GM12878 (cell line): ENCODE measurements around the gene CERK. TPM values are rescaled to one million over a fixed set of nuclear protein-coding genes. Genes with fewer than 3 reads are reported as not detected.

Source experiments
- ATAC-seq: fragments of 200-7000 bp; cut with Tn5 transposase; 3 replicates; pipeline ENCODE4 v1.9.1; 2020; ENCODE audit warnings: mild to moderate bottlenecking, moderate library complexity
- BruUV-seq: library from RNA; stranded (reverse); fragments of 400-500 nt; replicated peaks from 2 replicates; lab custom pipeline; 2021; lab: Mats Ljungman, UMichigan
- CTCF ChIA-PET: fragments of 300-600 bp; sonication (Branson Sonifier 250); formaldehyde crosslinking; extraction: SDS; loops from one replicate; lab custom pipeline; 2021; ENCODE audit warnings: inconsistent platforms; lab: Yijun Ruan, JAX
- POLR2A ChIA-PET: fragments of 350-600 bp; formaldehyde crosslinking; extraction: SDS; loops from one replicate; lab custom pipeline; 2021; ENCODE audit warnings: inconsistent platforms; lab: Charles Lee
- RAD21 ChIA-PET: fragments of 300-600 bp; sonication (Branson Sonifier 250); formaldehyde crosslinking; loops from one replicate; lab custom pipeline; 2023; ENCODE audit warnings: antibody characterized with exemption; ENCODE audit not compliant: unreplicated experiment; lab: Charles Lee
- SMC1A ChIA-PET: fragments of 300-600 bp; sonication (Branson Sonifier 250); formaldehyde crosslinking; loops from one replicate; lab custom pipeline; 2023; ENCODE audit not compliant: unreplicated experiment, uncharacterized antibody; lab: Charles Lee
- DNase-seq: peaks from one replicate; pipeline ENCODE4 v3.0.0-alpha.2; 2011; ENCODE audit warnings: low read depth, low spot score
- FAIRE-seq: peaks from 3 replicates; lab custom pipeline; 2011; peaks lifted over from hg19 to GRCh38; lab: Jason Lieb, UNC
- H2AFZ ChIP-seq: 2 replicates; pipeline ENCODE4 v1.6.0; 2011; ENCODE audit warnings: low read depth, low read length, control low read depth; ENCODE audit not compliant: control insufficient read depth
- H3K27ac ChIP-seq: 2 replicates; pipeline ENCODE4 v1.5.1; 2011; ENCODE audit warnings: control low read depth; ENCODE audit not compliant: control insufficient read depth, insufficient read depth
- H3K27me3 ChIP-seq, 2 experiments: replicated peaks in 1 of 2; 2 replicates each; pipeline versions ENCODE4 v1.6.0 to v1.6.1; 2011; ENCODE audit warnings: low read length in 1 of 2; ENCODE audit not compliant: control insufficient read depth in 2 of 2, insufficient read depth in 2 of 2
- H3K36me3 ChIP-seq, 2 experiments: 2 replicates each; pipeline ENCODE4 v1.5.1; 2011; ENCODE audit warnings: low read length in 1 of 2; ENCODE audit not compliant: control insufficient read depth in 2 of 2, insufficient read depth in 2 of 2
- H3K4me1 ChIP-seq: 2 replicates; pipeline ENCODE4 v1.6.1; 2011; ENCODE audit warnings: mild to moderate bottlenecking, low read length, moderate library complexity, mixed read lengths; ENCODE audit not compliant: control insufficient read depth, insufficient read depth
- H3K4me2 ChIP-seq: 2 replicates; pipeline ENCODE4 v1.6.0; 2011; ENCODE audit warnings: control low read depth; ENCODE audit not compliant: control insufficient read depth, insufficient read depth
- H3K4me3 ChIP-seq: fragments of 200-600 bp; sonication (generic); 2 replicates; pipeline ENCODE4 v1.5.1; 2016
- H3K79me2 ChIP-seq: 2 replicates; pipeline ENCODE4 v1.6.0; 2011; ENCODE audit warnings: low read length; ENCODE audit not compliant: control insufficient read depth, insufficient read depth
- H3K9ac ChIP-seq: 2 replicates; pipeline ENCODE4 v1.8.0; 2011; ENCODE audit warnings: low read length, control low read depth, mixed read lengths; ENCODE audit not compliant: control insufficient read depth, insufficient read depth
- H3K9me3 ChIP-seq: replicated peaks from 3 replicates; pipeline ENCODE4 v1.5.1; 2011; ENCODE audit warnings: mild to moderate bottlenecking, low read length; ENCODE audit not compliant: control insufficient read depth, insufficient read depth
- H4K20me1 ChIP-seq: 2 replicates; pipeline ENCODE4 v1.6.0; 2011; ENCODE audit not compliant: control insufficient read depth, insufficient read depth
- BACH1 ChIP-seq: fragments of 450-650 bp; IDR thresholded peaks from 2 replicates; pipeline ENCODE4 v1.6.1; 2017; ENCODE audit warnings: mild to moderate bottlenecking, borderline replicate concordance
- CHD2 ChIP-seq: IDR thresholded peaks from 2 replicates; pipeline ENCODE4 v1.6.1; 2011; ENCODE audit warnings: low read depth, low read length, improper control_type of control experiment, borderline replicate concordance
- CREB1 ChIP-seq: IDR thresholded peaks from 2 replicates; pipeline ENCODE4 v1.6.1; 2012; ENCODE audit warnings: low read depth, mild to moderate bottlenecking, inconsistent platforms
- EED ChIP-seq: sonication (generic); IDR thresholded peaks from 2 replicates; pipeline ENCODE4 v1.6.1; 2016; ENCODE audit warnings: antibody characterized with exemption, low read depth
- EP300 ChIP-seq, 2 experiments: fragments of 150-350 bp in 1 of 2; IDR thresholded peaks; 2 replicates each; pipeline ENCODE4 v1.6.1; 2011 to 2012; ENCODE audit warnings: low read depth in 2 of 2, low read length in 2 of 2, borderline replicate concordance in 1 of 2, improper control_type of control experiment in 1 of 2, inconsistent platforms in 1 of 2; ENCODE audit not compliant: control insufficient read depth in 1 of 2
- EZH2 ChIP-seq: IDR thresholded peaks from 2 replicates; pipeline ENCODE4 v1.6.1; 2012; ENCODE audit warnings: low read depth, mild to moderate bottlenecking, control low read depth, inconsistent platforms, low read length, borderline replicate concordance; ENCODE audit not compliant: control insufficient read depth
- GABPA ChIP-seq: IDR thresholded peaks from 2 replicates; pipeline ENCODE4 v1.6.1; 2014; ENCODE audit warnings: antibody characterized with exemption, low read depth, mild to moderate bottlenecking, inconsistent platforms
- NRF1 ChIP-seq: conservative IDR thresholded peaks from 2 replicates; pipeline ENCODE4 v1.6.1; 2011; ENCODE audit warnings: mild to moderate bottlenecking, low read depth, low read length, improper control_type of control experiment
- PAX5 ChIP-seq: IDR thresholded peaks from 2 replicates; pipeline ENCODE4 v1.6.1; 2011; ENCODE audit warnings: low read depth, low read length, borderline replicate concordance
- PAX8 ChIP-seq: fragments of 450-650 bp; IDR thresholded peaks from 2 replicates; pipeline ENCODE4 v1.6.1; 2017; ENCODE audit warnings: mild to moderate bottlenecking, moderate library complexity
- PML ChIP-seq: IDR thresholded peaks from 2 replicates; pipeline ENCODE4 v1.6.1; 2012; ENCODE audit warnings: low read length, inconsistent platforms
- RAD21 ChIP-seq: IDR thresholded peaks from 2 replicates; pipeline ENCODE4 v1.6.1; 2011; ENCODE audit warnings: mild to moderate bottlenecking, low read depth, low read length, moderate library complexity; ENCODE audit not compliant: insufficient read depth
- RAD51 ChIP-seq: fragments of 450-650 bp; IDR thresholded peaks from 2 replicates; pipeline ENCODE4 v1.6.1; 2016; ENCODE audit warnings: moderate library complexity, mild to moderate bottlenecking, inconsistent platforms
- ZZZ3 ChIP-seq: IDR thresholded peaks from 2 replicates; pipeline ENCODE4 v1.6.1; 2011; ENCODE audit warnings: low read depth; ENCODE audit not compliant: control insufficient read depth, insufficient read length
- WGBS: methylation state at CpG from one replicate; pipeline ENCODE4 v1.1.6; 2016; ENCODE audit warnings: low lambda C conversion rate; ENCODE audit not compliant: insufficient replicate concordance, insufficient coverage; ENCODE audit errors: missing lambda C conversion rate; 5-methylcytosine and 5-hydroxymethylcytosine counted together
- in situ Hi-C: fragments of 300-500 bp; cut with MboI; formaldehyde crosslinking; loops from 9 replicates; pipeline ENCODE4 v1.14.3; 2018; ENCODE audit warnings: mixed read lengths
- intact Hi-C: fragments of 100-400 bp; cut with micrococcal nuclease; formaldehyde crosslinking; loops from one replicate; pipeline ENCODE4 v1.14.2; 2022; ENCODE audit not compliant: unreplicated experiment
- polyA plus RNA-seq, 11 experiments: library from polyadenylated mRNA; depleted of rRNA in 4 of 11; unstranded in 6 of 11; stranded (reverse) in 5 of 11; fragments of >200 nt; fragmentation: Nextera tagmentation in 4 of 11; fragmentation: Illumina TruSeq in 1 of 11; extraction: Ambion mirVana in 4 of 11; extraction: Trizol in 1 of 11; gene quantifications; 1 replicate in 1 of 11; 2 replicates in 10 of 11; pipeline versions ENCODE4 v1.2.1 to v1.2.3, GENCODE V29; 2011 to 2016; ENCODE audit warnings: inconsistent platforms in 2 of 11, missing spikeins in 2 of 11, low read depth in 1 of 11
- total RNA-seq, 4 experiments: library from RNA; depleted of rRNA in 3 of 4; stranded (reverse); fragments of >200 nt in 3 of 4; fragmentation: Illumina TruSeq in 1 of 4; extraction: Trizol in 1 of 4; gene quantifications; 2 replicates each; pipeline versions ENCODE4 v1.2.1 to v1.2.3, GENCODE V29; 2013 to 2021
- TF ChIP-seq, protein P1 (sequence below): fragments of 450-650 bp; formaldehyde crosslinking; IDR thresholded peaks from 2 replicates; pipeline ENCODE4 v1.5.0; 2022; ENCODE audit warnings: mild to moderate bottlenecking, missing genetic modification characterization
- TF ChIP-seq, protein P2 (sequence below): fragments of 450-650 bp; IDR thresholded peaks from 2 replicates; pipeline ENCODE4 v1.6.1; 2017; ENCODE audit warnings: borderline replicate concordance
- TF ChIP-seq, protein P3 (sequence below): fragments of 450-650 bp; formaldehyde crosslinking; IDR thresholded peaks from 2 replicates; pipeline ENCODE4 v1.4.0; 2022; ENCODE audit warnings: mild to moderate bottlenecking, moderate library complexity

CERK gene
- total and polyA plus RNA-seq, 10 of the 15 experiments (the other 5 are each of a cell fraction or from before 2014, with no cell fraction given): 4.0 to 41.1 (median 30.2) TPM

DNA sequence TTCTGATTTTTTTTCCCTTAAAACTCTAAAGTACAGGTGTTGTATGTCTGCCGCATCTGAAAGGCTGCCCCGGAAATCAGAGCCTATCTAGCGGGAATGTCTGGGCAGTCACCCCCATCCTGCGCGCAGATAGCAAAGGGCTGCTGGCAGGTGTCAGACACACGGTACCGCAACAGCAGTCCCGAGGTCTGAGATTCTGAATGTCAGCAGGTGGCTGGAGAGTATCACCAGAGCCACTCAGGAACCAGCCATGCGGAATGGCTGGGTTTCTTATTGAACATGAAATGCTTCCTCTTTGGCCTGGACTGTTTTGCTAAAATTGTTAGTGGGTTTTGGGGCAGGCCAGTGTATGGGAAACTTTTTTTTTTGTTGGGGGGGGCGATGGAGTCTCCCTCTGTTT, 53.3 kb downstream of the CERK start:
- H3K4me2 ChIP-seq: peak overlapping the region; percentile 75
- 9% methylated on average over 10 of the region's 10 CpGs for WGBS
- H3K4me1 ChIP-seq: peaks cover 26% of the 10 kb centered on the region
- peak; percentile 92 for FAIRE-seq
- H3K36me3 ChIP-seq: peaks cover 4 to 21% of the 10 kb centered on the region in 2 experiments; a peak in 3 of 4 replicates
- ChIA-PET POLR2A (no interaction called here), RAD21 (no interaction called here), SMC1A (no interaction called here), CTCF (interaction anchor here (4.5 kb wide), 1 partner anchor 121 kb away, joined by 37 read pairs; no protein-coding TSS in a partner anchor)
- intact Hi-C loops (loop anchor here (1.0 kb wide), 1 partner anchor 121 kb away; no protein-coding TSS in a partner anchor), in situ Hi-C loops (no loop called here)
- H3K79me2 ChIP-seq: no peaks in the 10 kb centered on the region
- no peaks in the 10 kb centered on the region for H3K27me3 ChIP-seq
- peak; percentile 40 for DNase-seq
- no peak overlapping the region for H3K4me3 ChIP-seq
- 0 out of 2 replicates have a peak, but pooled peaks cover 2% of the 10 kb centered on the region for H4K20me1 ChIP-seq
- H3K27ac ChIP-seq: no peak overlapping the region
- H3K9me3 ChIP-seq: no peaks in the 10 kb centered on the region
- no peak overlapping the region for H3K9ac ChIP-seq
- no peak overlapping the region for H2AFZ ChIP-seq
- peak; percentile 92 for ATAC-seq
- TSS peak; percentile 74 for BruUV-seq
- TF ChIP-seq EP300 (IDR thresholded peaks at IDR 0.05; ENCODE audit: borderline replicate concordance in 1 of 2, control insufficient read depth in 1 of 2, low read depth in 2 of 2, low read length in 2 of 2) (peak; percentile 26 to 33; a peak in 1 of 4 replicates), CHD2 (no peak), CREB1 (no peak), PAX8 (no peak), PML (no peak), EED (peak; percentile 45; the same call in 1 of the 2 replicates), RAD51 (no peak), GABPA (0 out of 2 replicates have a peak, but pooled peaks have one; percentile 19), RAD21 (no peak), PAX5 (peak; percentile 95), BACH1 (no peak), EZH2 (no peak), NRF1 (no peak), ZZZ3 (no peak)
- TF ChIP-seq, protein P1, sequence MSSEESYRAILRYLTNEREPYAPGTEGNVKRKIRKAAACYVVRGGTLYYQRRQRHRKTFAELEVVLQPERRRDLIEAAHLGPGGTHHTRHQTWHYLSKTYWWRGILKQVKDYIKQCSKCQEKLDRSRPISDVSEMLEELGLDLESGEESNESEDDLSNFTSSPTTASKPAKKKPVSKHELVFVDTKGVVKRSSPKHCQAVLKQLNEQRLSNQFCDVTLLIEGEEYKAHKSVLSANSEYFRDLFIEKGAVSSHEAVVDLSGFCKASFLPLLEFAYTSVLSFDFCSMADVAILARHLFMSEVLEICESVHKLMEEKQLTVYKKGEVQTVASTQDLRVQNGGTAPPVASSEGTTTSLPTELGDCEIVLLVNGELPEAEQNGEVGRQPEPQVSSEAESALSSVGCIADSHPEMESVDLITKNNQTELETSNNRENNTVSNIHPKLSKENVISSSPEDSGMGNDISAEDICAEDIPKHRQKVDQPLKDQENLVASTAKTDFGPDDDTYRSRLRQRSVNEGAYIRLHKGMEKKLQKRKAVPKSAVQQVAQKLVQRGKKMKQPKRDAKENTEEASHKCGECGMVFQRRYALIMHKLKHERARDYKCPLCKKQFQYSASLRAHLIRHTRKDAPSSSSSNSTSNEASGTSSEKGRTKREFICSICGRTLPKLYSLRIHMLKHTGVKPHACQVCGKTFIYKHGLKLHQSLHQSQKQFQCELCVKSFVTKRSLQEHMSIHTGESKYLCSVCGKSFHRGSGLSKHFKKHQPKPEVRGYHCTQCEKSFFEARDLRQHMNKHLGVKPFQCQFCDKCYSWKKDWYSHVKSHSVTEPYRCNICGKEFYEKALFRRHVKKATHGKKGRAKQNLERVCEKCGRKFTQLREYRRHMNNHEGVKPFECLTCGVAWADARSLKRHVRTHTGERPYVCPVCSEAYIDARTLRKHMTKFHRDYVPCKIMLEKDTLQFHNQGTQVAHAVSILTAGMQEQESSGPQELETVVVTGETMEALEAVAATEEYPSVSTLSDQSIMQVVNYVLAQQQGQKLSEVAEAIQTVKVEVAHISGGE (CRISPR knock-in tag): no peak
- TF ChIP-seq, protein P2, sequence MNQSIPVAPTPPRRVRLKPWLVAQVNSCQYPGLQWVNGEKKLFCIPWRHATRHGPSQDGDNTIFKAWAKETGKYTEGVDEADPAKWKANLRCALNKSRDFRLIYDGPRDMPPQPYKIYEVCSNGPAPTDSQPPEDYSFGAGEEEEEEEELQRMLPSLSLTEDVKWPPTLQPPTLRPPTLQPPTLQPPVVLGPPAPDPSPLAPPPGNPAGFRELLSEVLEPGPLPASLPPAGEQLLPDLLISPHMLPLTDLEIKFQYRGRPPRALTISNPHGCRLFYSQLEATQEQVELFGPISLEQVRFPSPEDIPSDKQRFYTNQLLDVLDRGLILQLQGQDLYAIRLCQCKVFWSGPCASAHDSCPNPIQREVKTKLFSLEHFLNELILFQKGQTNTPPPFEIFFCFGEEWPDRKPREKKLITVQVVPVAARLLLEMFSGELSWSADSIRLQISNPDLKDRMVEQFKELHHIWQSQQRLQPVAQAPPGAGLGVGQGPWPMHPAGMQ: no peak
- TF ChIP-seq, protein P3, sequence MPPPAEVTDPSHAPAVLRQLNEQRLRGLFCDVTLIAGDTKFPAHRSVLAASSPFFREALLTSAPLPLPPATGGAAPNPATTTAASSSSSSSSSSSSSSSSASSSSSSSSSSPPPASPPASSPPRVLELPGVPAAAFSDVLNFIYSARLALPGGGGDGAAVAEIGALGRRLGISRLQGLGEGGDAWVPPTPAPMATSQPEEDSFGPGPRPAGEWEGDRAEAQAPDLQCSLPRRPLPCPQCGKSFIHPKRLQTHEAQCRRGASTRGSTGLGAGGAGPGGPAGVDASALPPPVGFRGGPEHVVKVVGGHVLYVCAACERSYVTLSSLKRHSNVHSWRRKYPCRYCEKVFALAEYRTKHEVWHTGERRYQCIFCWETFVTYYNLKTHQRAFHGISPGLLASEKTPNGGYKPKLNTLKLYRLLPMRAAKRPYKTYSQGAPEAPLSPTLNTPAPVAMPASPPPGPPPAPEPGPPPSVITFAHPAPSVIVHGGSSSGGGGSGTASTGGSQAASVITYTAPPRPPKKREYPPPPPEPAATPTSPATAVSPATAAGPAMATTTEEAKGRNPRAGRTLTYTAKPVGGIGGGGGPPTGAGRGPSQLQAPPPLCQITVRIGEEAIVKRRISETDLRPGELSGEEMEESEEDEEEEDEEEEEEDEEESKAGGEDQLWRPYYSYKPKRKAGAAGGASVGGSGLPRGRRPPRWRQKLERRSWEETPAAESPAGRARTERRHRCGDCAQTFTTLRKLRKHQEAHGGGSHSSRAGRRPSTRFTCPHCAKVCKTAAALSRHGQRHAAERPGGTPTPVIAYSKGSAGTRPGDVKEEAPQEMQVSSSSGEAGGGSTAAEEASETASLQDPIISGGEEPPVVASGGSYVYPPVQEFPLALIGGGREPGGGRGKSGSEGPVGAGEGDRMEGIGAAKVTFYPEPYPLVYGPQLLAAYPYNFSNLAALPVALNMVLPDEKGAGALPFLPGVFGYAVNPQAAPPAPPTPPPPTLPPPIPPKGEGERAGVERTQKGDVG (CRISPR knock-in tag): no peak
